COLO829 (cell line): ENCODE data around the gene STOML1.
"Not testable (repeated sequence)": the region's sequence is repeated elsewhere in the genome, so short reads cannot be mapped to it uniquely, and the experiment has no call there.

Source experiments
- DNase-seq: peaks from one replicate; pipeline ENCODE4 v3.0.0; 2012; ENCODE audit warnings: low spot score

STOML1 gene

GRCh38 chr15:73960472-73961070 lies 31.5 kb downstream of the STOML1 start:
- not testable (repeated sequence) for DNase-seq

DNA sequence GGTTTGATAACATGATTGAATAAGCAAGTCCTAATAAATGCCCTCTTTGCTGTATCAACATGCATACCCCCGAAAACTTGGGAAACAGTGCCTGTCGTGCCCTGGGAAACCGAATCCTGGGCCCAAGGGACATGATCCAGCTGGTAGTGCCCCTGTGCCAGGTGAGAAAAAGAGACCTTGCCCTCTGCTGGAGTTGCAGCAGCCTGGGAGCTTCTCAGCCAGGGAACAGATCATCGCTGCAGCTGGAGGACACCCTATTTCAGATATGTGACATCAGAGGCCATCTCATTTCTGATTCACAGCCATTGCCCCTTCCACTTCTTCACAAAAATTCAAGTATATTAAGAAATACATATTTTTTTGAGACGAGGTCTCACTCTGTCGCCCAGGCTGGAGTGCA lies 32.3 kb downstream of the STOML1 start:
- DNase-seq, result no peak

DNA sequence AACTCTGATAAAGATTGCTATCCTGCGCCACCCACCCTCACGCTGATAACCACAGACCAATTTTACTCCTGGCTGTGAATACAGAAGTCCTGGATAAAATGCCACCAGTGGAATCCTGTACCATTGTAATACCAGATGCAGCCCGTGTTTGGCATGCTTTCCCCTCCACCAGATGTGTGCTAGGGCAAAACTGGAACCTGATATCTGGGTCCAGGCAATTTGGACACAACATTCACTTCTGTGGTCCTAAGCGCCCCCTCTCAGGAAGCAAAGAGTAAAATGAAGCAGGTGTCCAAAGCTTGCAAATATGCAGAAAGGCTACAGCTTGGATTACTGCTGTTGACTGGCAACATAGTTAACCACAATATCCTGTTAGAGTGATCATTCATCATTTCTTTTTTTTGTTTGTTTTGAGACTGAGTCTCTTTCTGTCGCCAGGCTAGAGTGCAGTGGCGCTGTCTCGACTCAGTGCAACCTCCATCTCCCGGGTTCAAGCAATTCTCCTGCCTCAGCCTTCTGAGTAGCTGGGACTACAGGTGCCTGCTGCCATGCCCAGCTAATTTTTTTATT lies 33.0 kb downstream of the STOML1 start:
- no peak for DNase-seq

DNA sequence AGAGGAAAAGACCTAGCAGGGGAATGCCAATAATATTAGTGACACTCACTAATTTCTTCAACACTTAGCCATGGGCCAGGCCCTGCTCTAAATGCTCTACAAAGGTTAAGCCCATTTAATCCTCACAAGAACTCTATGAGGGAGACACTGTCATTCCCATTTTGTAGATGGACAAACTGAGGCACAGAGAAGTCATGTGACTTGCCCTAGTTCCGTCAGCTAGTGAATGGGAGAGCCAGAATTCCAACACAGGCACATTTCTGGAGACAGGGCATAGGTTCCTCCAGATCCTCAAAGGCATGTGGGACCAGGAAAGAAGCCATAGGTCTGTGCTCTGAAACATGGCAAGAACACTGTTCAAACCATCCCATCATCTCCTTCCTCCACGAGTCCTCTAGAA lies 34.3 kb downstream of the STOML1 start:
- DNase-seq, result no peak

DNA sequence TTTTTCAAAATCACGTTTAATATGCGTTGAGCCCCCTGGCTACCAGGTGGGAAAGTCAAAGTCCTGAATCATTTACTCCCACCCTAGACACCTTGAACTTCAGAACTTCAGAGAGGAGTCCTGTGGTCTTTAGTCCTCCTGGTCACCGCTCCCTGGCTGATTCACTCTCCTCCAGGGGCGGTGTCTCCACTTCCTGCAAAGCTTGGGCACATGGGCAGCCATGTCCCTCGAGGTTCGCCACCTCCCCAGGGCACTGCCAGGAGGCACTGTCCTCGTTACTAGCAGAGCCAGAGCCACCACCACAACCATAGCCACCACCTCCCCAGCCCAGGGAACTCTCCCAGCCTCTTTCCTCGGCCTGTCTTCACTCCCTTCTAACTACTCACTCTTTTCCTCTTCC lies 34.8 kb downstream of the STOML1 start:
- DNase-seq, result no peak

DNA sequence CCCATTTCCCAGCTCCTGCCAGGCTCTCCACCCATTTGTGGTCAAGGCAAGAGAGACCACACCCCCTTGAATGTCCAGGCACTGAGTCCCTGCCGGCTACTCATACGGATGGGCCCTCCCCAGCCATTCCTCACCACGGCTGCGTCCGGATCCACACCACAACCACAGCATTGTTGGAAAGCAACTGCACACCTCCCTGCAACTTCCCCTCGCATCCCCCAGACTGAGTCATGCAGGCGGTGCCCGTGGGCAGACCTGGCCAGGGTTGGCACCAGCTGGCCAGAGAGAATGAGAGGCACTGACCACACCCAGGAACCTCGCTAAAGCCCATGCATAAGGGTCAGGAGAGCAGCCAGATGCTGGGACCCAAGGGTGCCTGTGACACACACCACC lies 35.4 kb downstream of the STOML1 start:
- peak; percentile 80 for DNase-seq

DNA sequence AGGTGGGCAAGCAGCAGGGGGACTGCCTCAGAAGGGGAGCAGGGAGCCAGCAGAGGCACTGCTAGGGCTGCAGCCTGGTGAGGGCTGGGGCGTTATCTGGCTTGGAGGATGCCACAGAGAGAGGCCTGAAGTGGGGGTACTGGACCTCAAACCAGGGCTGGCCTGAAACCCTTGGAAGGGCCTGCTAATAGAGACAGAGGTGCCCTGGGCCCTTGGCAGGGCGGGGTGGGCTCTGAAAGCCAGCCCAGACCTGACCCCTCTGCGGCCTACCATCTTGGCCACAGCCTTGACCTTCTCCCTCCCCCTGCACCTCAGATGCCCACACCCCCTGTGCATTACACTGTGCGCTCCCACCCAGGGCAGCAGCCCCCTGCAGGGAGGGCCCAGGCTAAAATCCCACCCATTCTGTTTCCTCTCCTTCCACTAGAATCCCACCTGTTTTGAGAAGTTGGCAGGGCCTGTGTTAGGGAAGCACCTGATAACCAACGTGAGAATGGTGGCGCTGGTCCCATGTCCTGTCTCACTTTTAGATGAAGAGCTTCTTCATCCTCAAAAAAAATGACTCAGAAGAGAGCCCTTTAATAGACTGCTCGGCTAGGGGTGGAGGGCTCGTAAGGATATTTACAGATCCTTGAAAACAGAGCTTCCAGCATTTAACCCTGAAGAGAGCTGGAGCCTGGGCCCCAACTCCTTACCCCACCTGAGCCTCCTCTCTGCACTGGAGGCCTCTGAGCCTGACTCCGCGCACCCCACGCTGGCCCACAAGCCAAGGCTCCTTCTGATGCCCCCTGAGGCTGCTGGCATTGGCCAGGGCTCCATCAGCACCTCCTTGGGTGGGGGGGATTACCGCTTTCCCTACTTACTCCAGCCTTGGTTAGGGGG lies 36.0 kb downstream of the STOML1 start:
- no peak for DNase-seq

DNA sequence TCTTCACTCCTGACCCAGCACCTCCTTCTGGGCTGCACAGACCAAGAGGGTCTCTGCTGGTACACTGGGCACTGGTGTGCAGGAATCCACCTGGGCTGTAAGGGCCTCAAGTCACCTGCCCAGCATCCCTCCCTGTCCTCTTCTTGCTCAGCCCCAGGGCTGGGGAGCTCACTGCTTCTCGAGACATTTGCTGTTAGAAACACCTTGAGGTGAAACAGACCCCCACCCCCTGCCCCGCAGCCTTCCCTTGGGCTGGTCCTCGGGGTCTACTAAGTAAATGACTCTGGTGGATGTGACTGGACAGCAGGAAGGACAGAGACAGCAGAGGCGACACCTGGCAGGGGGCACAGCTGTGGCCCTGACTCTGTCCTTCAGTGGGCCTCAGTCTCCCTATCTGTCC lies 36.8 kb downstream of the STOML1 start:
- no peak for DNase-seq

GRCh38 chr15:73954188-73955145 lies 37.6 kb downstream of the STOML1 start:
- DNase-seq, result no peak

GRCh38 chr15:73952913-73953750 lies 39.0 kb downstream of the STOML1 start:
- no peak for DNase-seq

- no peak for DNase-seq
Observed at GRCh38 chr15:73952171-73952912, 39.8 kb downstream of the STOML1 start.

DNA sequence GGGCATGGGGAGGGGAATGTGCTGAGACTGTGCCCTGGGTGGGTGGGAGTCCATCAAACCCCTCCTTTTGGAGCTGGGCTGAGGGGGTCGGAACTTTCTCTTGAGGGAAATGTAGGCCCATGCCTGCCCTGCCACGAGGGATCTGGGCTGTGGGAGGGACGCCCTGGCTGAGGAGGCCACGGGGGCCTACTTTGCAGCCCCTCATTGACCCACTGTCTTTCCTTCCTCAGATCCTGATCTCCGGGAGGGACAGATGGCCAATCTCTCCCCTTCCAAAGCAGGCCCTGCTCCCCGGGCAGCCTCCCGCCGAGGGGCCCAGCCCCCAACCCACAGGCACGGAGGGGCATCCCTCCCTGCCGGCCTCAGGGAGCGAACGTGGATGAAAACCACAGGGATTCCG lies 40.5 kb downstream of the STOML1 start:
- no peak for DNase-seq

DNA sequence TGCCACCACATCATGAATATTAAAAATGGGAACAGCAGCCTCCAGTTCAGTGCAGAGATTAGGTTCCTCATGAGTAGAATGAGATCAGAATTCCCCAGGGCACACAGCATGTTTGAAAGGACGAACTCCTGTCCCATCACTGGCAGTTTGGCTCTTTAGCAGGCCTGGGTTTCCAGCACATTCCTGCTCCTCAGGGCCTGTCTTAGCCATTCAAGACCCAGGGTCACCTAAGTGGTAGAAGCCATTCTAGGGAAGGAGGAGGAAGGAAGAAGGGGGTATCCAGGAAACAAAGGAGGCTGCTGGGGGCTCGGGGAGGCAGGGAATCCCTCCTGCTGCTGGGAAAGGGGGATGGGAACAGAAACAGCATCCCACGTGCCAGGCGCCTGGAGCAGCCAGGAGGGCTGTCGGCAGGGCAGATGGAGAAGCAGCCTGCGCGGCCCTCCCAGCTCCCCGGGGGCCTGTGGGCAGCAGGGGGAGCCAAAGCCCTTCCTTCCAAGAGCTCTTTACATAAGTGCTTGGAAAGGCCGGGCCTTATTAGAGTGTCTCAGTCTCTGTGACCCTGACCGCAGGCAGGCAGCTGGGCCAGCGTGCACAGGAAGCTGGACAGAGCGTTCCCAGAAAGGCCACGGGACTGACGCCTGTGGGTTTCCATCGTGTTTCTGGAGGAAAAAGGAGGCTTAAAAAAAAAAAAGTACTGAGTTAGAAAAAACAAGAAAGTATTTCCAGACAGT lies 41.1 kb downstream of the STOML1 start:
- DNase-seq, result peak; percentile 88

DNA sequence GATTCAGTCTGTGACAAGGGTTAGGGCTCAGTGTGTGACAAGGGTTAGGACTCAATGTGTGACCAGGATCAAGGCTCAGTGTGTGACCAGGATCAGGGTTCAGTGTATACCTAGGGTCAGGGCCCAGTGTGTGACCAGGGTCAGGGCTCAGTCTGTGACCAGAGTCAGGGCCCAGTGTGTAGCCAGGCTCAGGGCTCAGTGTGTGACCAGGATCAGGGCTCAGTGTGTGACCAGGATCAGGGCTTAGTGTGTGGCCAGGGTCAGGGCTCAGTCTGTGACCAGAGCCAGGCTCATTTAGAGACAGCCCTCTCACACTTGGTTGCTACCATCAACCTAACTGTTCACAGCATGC lies 41.6 kb downstream of the STOML1 start:
- DNase-seq, result no peak

DNA sequence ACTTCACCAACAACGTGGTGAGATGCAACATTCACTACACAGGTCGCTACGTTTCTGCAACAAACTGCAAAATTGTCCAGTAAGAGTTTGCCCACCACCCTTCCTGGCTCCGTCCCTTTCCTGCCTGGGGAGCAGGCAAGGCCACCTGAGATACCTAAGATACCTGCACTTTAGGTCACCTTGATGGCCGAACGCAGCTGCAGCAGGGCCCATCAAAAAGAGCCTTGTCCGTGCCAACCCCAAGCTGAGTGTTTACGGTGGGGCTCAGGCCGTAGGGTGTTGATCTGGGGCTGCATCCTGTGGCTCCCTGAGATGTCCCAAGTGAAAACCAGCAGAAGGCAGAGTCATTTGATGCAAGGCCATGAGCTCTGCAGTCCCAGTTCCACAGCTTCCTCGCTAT lies 42.6 kb downstream of the STOML1 start:
- no peak for DNase-seq

DNA sequence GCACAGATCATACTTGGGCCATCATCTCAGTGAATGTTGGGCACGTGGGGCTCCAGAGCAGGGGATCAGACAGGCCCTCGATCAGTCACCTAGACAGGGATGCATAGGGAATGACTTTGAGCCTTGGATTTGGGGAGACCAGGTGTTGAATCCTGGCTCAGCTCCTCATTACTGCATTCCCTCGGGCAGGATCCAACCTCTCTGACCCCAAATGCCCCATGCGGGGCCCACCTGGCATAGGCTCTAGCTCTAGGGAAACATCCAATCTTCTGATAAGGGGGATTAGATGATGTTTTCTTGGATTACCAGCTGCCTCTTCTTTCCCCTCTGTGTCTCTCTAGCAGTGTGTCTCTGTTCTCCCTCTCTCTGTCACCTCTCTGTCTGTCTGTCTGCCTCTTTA lies 43.1 kb downstream of the STOML1 start:
- DNase-seq, result no peak

DNA sequence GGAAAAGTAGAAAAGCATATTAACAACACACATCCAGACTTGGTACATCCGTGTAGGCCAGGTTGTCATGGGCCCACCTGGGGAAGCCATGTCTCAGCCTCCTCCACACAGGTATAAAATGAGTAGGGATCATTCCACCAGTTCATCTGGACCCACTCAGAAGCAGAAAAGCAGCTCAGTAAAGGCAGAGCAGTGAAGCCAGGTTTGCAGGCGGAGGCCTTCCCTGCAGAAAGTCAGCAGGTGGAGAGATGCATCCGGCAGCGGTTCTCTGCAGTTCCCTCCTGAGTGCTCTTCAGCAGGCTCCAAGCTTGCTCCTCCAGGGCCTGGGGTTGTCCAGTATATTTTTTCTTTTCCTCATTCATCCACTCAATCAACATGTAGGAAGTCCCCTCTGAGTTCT lies 43.7 kb downstream of the STOML1 start:
- no peak for DNase-seq

DNA sequence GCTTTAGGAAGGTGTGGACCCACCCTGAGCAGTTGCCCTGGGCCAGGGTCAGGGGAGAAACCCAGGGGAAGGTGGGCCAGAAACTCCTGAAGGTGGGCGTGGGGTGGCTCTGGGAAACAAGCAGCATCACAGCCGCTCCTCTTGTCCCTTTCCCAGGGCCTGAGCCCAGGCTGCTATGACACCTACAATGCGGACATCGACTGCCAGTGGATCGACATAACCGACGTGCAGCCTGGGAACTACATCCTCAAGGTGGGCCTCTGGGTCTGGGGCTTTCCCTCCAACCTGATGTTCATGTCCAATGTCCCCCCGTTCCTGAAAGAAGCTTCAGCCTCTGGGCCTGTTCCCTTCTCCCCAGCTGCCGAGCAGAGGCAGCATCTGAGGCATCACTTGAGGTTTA lies 44.4 kb downstream of the STOML1 start:
- DNase-seq, result no peak

- DNase-seq, result no peak
Observed at GRCh38 chr15:73946795-73947370, 45.2 kb downstream of the STOML1 start.
